GM20000 (cell line): Measurements from ENCODE around the gene BDP1.
"Not testable (repeated sequence)": the region's sequence is repeated elsewhere in the genome, so short reads cannot be mapped to it uniquely, and the experiment has no call there.

Source experiments
- DNase-seq: peaks from one replicate; pipeline ENCODE4 v3.0.0; 2012; ENCODE audit warnings: low spot score
- CTCF ChIP-seq: IDR thresholded peaks from 2 replicates; pipeline ENCODE4 v1.5.1; 2012; ENCODE audit warnings: mild to moderate bottlenecking, control low read depth; ENCODE audit errors: extremely low read depth, missing control alignments

Gene BDP1

GRCh38 chr5:71455427-71456361, at the start of gene BDP1:
TSS of gene BDP1 (plus strand) at chr5:71455651. CDS start at chr5:71455878, 227 bp downstream.
- DNase-seq: peak; percentile 89
- TF ChIP-seq CTCF: no peak

- not testable (repeated sequence) for DNase-seq
Observed at GRCh38 chr5:71410088-71410487, 45.4 kb upstream of the BDP1 start.

GRCh38 chr5:71415626-71416025, 39.8 kb upstream of the BDP1 start:
- not testable (repeated sequence) for DNase-seq

GRCh38 chr5:71418026-71418425, 37.4 kb upstream of the BDP1 start:
- DNase-seq: not testable (repeated sequence)

GRCh38 chr5:71421278-71421677, 34.2 kb upstream of the BDP1 start:
- DNase-seq: not testable (repeated sequence)

- not testable (repeated sequence) for DNase-seq
Observed at GRCh38 chr5:71423896-71424295, 31.6 kb upstream of the BDP1 start.

- DNase-seq: not testable (repeated sequence)
Observed at GRCh38 chr5:71426686-71427474, 28.6 kb upstream of the BDP1 start.

- not testable (repeated sequence) for DNase-seq
Observed at GRCh38 chr5:71432410-71432809, 23.0 kb upstream of the BDP1 start.

GRCh38 chr5:71434825-71435224, 20.6 kb upstream of the BDP1 start:
- not testable (repeated sequence) for DNase-seq

GRCh38 chr5:71441564-71441963, 13.9 kb upstream of the BDP1 start:
- not testable (repeated sequence) for DNase-seq

GRCh38 chr5:71443891-71444290, 11.6 kb upstream of the BDP1 start:
- not testable (repeated sequence) for DNase-seq

GRCh38 chr5:71445015-71445414, 10.4 kb upstream of the BDP1 start:
- not testable (repeated sequence) for DNase-seq

GRCh38 chr5:71445523-71446152, 9.8 kb upstream of the BDP1 start:
- not testable (repeated sequence) for DNase-seq

- not testable (repeated sequence) for DNase-seq
Observed at GRCh38 chr5:71446540-71447216, 8.8 kb upstream of the BDP1 start.

GRCh38 chr5:71447218-71447808, 8.1 kb upstream of the BDP1 start:
- DNase-seq: not testable (repeated sequence)
